Activated T-cell treated with anti-CD3 and anti-CD28 coated beads, Interleukin-2, amount 50 U/mL, for 4 hours (primary cell): Measurements from ENCODE around the gene HK3. TPM values are rescaled to one million over a fixed set of nuclear protein-coding genes. Genes with fewer than 3 reads are reported as not detected.

Source experiments
- total RNA-seq, 3 donors: library from RNA; stranded (reverse); gene quantifications; one replicate each; pipeline ENCODE4 v1.2.1, GENCODE V29; 2021

HK3 gene
- total RNA-seq, 3 donors from 2014 or later: 0.19 to 0.61 TPM; not detected in 1

Other genes starting within 250 kb of the HK3 start
- not detected for gene UNC5A, start 88.8 kb downstream of the HK3 start, total RNA-seq
- gene UIMC1, start 107.4 kb upstream of the HK3 start, total RNA-seq: 10 to 100 TPM; 51.7 to 64.2 (median 57.1) TPM
- 10 to 100 TPM; 18.7 to 21.7 (median 21.3) TPM for gene ZNF346, start 123.3 kb upstream of the HK3 start, total RNA-seq
- gene FGFR4, start 187.6 kb upstream of the HK3 start, total RNA-seq: 1 to 10 TPM in 2 of 3 donors, under 1 TPM in 1; 0.98 to 3.5 (median 2.7) TPM
- 10 to 100 TPM; 59.3 to 71.6 (median 67.6) TPM for gene NSD1, start 234.4 kb upstream of the HK3 start, total RNA-seq